Endothelial cell (in vitro differentiated cells): ENCODE measurements around the gene TTC38. TPM values are rescaled to one million over a fixed set of nuclear protein-coding genes. Genes with fewer than 3 reads are reported as not detected.
A peak's percentile ranks its signal among the peaks of the same experiment; 100 is the strongest.

Experiments used
- DNase-seq: peaks from one replicate; pipeline ENCODE4 v3.0.0; 2021; ENCODE audit warnings: low spot score
- H3K27ac Mint-ChIP-seq: one replicate; pipeline ENCODE4 v1.8.0; 2021; ENCODE audit warnings: mixed read lengths, inconsistent platforms; ENCODE audit not compliant: unreplicated experiment
- H3K27me3 Mint-ChIP-seq: one replicate; pipeline ENCODE4 v1.8.0; 2021; ENCODE audit warnings: mild to moderate bottlenecking, moderate library complexity, mixed read lengths, inconsistent platforms; ENCODE audit not compliant: unreplicated experiment
- H3K36me3 Mint-ChIP-seq: one replicate; pipeline ENCODE4 v1.8.0; 2021; ENCODE audit warnings: mild to moderate bottlenecking, low read depth, mixed read lengths, inconsistent platforms; ENCODE audit not compliant: unreplicated experiment
- H3K4me1 Mint-ChIP-seq: one replicate; pipeline ENCODE4 v1.8.0; 2021; ENCODE audit warnings: mild to moderate bottlenecking, mixed read lengths, inconsistent platforms; ENCODE audit not compliant: unreplicated experiment
- H3K4me3 Mint-ChIP-seq: one replicate; pipeline ENCODE4 v1.8.0; 2021; ENCODE audit warnings: mild to moderate bottlenecking, mixed read lengths, inconsistent platforms; ENCODE audit not compliant: unreplicated experiment
- H3K9me3 Mint-ChIP-seq: one replicate; pipeline ENCODE4 v1.8.0; 2021; ENCODE audit warnings: mixed read lengths, inconsistent platforms; ENCODE audit not compliant: unreplicated experiment
- CTCF ChIP-seq: fragments of 200-600 bp; sonication (generic); IDR thresholded peaks from one replicate; pipeline ENCODE4 v1.5.0; 2021; ENCODE audit warnings: antibody characterized with exemption; ENCODE audit not compliant: unreplicated experiment
- long read RNA-seq: library from polyadenylated mRNA; unstranded; transcript quantifications from one replicate; pipeline ENCODE4 v2.0.0, GENCODE V29; 2020; ENCODE audit not compliant: unreplicated experiment
- total RNA-seq: library from RNA; stranded (reverse); fragmentation: NEBNext Ultra II Directional; extraction: Animal tissue kit (Norgen Biotek cat#: 25700); gene quantifications from one replicate; pipeline ENCODE4 v1.2.1, GENCODE V29; 2021; ENCODE audit not compliant: unreplicated experiment

TTC38 gene
- total RNA-seq: 24.6 TPM
- long read RNA-seq, transcript TTC38-201 (14 exons, 2,610 nt): major isoform, 7 of 8 reads
- long read RNA-seq, partial matches to known transcripts: 0 of 8 reads
- long read RNA-seq, other reads (novel, unspliced or antisense): 0 of 8 reads

- H3K4me3 Mint-ChIP-seq: peak within 1 kb of the TSS; percentile 93
- peaks cover 20% of the 10 kb centered on the region for H3K36me3 Mint-ChIP-seq
- TF ChIP-seq CTCF: no peak
- H3K27me3 Mint-ChIP-seq: peaks cover 15% of the 10 kb centered on the region
- H3K27ac Mint-ChIP-seq: peak within 1 kb of the TSS; percentile 57
- peak; percentile 74 for DNase-seq
- H3K9me3 Mint-ChIP-seq: peaks cover 8% of the 10 kb centered on the region
- peaks cover 13% of the 10 kb centered on the region for H3K4me1 Mint-ChIP-seq
Observed at GRCh38 chr22:46267431-46268279, at the start of gene TTC38. Gene TTC38 (plus strand): TSS chr22:46268008. CDS start chr22:46268040, 32 bp downstream.

- no peak for DNase-seq
- H3K9me3 Mint-ChIP-seq: no peaks in the 10 kb centered on the region
Observed at GRCh38 chr22:46219636-46220035, 48.2 kb upstream of the TTC38 start.

GRCh38 chr22:46220921-46221320 is 46.9 kb upstream of the TTC38 start:
- no peak for TF ChIP-seq CTCF
- Mint-ChIP-seq H3K4me3 (no peak overlapping the region), H3K4me1 (no peaks in the 10 kb centered on the region), H3K36me3 (peaks cover 14% of the 10 kb centered on the region), H3K9me3 (no peaks in the 10 kb centered on the region), H3K27me3 (no peaks in the 10 kb centered on the region), H3K27ac (no peak overlapping the region)
- DNase-seq: no peak

More at GRCh38 chr22:46219636-46220035, 48.2 kb upstream of the TTC38 start:
- no peak for TF ChIP-seq CTCF
- Mint-ChIP-seq H3K27me3 (peaks cover 2% of the 10 kb centered on the region), H3K36me3 (peaks cover 13% of the 10 kb centered on the region), H3K27ac (no peak overlapping the region), H3K4me3 (no peak overlapping the region), H3K4me1 (no peaks in the 10 kb centered on the region)

GRCh38 chr22:46224044-46224897 is 43.5 kb upstream of the TTC38 start:
- DNase-seq: no peak
- Mint-ChIP-seq H3K27ac (no peak overlapping the region), H3K4me1 (no peaks in the 10 kb centered on the region), H3K36me3 (peaks cover 14% of the 10 kb centered on the region), H3K4me3 (no peak overlapping the region), H3K27me3 (no peaks in the 10 kb centered on the region), H3K9me3 (no peaks in the 10 kb centered on the region)
- no peak for TF ChIP-seq CTCF
